Measurements from ENCODE around the gene SCAANT1. TPM values are rescaled to one million over a fixed set of nuclear protein-coding genes. Genes with fewer than 3 reads are reported as not detected.

Gene SCAANT1
- total and polyA plus RNA-seq, 2 of the 8 experiments (the other 6 are each of a cell fraction or from before 2014, with no cell fraction given), result not detected

DNA sequence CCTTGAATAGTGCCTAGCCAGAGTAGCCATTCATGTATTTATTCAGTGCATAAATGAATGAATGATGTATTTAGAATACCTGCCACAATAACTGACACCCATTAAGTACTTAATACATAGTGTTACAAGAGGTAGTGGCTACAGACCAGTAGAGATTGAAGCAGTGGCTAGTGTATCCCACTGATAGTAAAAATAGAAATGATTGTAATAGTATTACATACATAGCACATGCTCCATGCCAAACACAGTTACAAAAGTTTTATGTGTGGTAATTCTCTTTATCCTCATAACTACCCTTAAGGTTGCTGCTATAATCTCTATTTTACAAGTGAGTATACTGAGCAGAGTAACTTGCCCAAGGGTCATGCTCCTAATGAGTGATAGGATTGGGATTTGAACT lies 30.3 kb upstream of the SCAANT1 start (continued):
- no peak for TF ChIP-seq CHD7 (IDR thresholded peaks at IDR 0.05; ENCODE audit: insufficient replicate concordance, low read length)
- TF ChIP-seq ZNF274 (IDR thresholded peaks at IDR 0.05; ENCODE audit: borderline replicate concordance, extremely low read depth, low read length), result no peak
- no peak for TF ChIP-seq NRF1 (IDR thresholded peaks at IDR 0.05; ENCODE audit: low read depth, low read length)
- no peak for TF ChIP-seq BRCA1 (IDR thresholded peaks at IDR 0.05; ENCODE audit: low read depth, low read length)
- no peak for TF ChIP-seq SAP30 (IDR thresholded peaks at IDR 0.05; ENCODE audit: insufficient read depth, insufficient replicate concordance, low read length)
- TF ChIP-seq SP4 (IDR thresholded peaks at IDR 0.05; ENCODE audit: low read length), result no peak
- TF ChIP-seq, protein P1, sequence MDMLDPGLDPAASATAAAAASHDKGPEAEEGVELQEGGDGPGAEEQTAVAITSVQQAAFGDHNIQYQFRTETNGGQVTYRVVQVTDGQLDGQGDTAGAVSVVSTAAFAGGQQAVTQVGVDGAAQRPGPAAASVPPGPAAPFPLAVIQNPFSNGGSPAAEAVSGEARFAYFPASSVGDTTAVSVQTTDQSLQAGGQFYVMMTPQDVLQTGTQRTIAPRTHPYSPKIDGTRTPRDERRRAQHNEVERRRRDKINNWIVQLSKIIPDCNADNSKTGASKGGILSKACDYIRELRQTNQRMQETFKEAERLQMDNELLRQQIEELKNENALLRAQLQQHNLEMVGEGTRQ (IDR thresholded peaks at IDR 0.05; ENCODE audit: low read length), result no peak
